ENCODE data around the gene SLC25A1.

Gene SLC25A1

GRCh38 chr22:19178657-19179496 is at the start of gene SLC25A1:
Gene SLC25A1, minus strand, starts transcription at chr22:19178736. Its CDS starts 63 bp downstream, at chr22:19178673.
- peak in 3 of 4 experiments; percentile 44 to 71 (median 48) for DNase-seq

- no peak for DNase-seq
Observed at GRCh38 chr22:19228179-19228578, 49.6 kb upstream of the SLC25A1 start.

DNA sequence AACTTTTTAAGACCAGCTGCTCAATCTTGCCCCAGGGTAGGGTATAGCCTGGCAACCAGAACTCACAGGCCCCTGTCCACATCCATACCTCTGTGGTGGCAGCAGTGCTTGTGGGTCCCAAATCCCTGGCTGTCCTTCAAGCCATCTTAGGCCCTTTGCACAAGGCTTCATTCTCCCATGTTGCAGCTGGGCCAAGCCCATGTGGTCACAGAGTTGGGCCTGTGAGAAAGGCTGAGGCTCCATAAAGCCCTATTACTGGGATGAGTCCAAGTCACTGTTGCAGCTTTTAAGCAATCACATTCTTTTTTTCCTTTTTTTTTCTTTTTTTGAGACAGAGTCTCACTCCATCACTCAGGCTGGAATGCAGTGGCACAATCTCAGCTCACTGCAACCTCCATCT is 47.9 kb upstream of the SLC25A1 start:
- no peak for DNase-seq

DNA sequence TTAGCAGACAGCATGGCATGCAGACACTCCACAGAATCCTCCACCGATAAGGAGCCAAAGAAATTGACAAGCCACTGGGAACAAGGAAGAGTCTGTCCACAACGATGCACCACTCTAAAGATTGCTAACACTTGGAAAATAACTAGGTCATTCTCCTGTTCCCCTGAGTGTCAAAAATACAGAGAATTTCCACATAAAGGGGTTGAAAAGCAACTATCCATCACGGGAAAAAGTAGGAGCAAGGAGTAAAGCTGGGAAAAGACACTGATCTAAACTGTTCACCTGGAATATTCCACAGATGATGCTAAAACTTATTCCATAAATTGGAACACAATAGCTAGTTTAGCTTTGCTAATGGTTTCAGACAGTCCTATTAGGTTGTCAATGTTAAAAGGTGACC is 47.0 kb upstream of the SLC25A1 start:
- no peak for DNase-seq

- DNase-seq: no peak
Observed at GRCh38 chr22:19224985-19225384, 46.4 kb upstream of the SLC25A1 start.

DNA sequence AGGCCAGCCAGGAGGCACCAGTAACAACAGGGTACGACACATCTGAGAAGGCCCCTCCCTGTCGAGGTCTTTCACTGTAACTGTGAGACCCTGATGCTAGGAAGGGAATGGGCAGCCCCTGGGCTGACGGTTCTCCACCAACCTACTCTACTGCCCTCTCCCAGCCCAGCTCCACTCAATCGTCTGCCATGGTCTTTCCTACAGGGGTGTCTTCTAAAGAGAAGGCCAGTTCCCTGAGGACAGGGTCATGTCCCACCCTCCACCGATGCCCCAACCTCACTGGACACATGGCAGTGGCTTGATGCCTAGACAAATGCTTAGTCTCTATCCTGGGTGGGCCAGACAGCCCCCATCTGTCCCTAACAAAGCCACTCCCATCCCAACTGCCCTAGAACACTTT is 46.0 kb upstream of the SLC25A1 start:
- no peak for DNase-seq

DNA sequence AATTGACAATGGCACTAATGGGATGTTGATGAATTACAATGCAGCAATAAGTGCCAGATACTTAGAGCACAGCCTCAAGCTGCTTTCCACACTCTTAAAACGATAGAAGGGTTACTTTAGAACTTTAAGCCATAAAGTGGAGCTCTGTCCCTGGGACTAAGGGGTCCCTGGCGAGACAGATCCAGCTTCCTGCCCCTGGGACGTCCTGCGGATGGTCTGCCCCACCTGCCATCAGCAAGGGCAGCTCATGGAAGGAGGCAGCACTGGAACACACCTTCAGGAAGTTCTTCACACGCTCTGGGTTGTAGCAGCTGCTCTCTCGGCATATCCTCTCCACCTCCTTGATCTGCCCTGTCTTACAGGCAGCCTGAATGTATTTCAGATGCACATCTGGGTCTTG is 45.1 kb upstream of the SLC25A1 start:
- no peak for DNase-seq

GRCh38 chr22:19223110-19223509 is 44.6 kb upstream of the SLC25A1 start:
- DNase-seq: no peak

GRCh38 chr22:19222242-19223005 is 43.9 kb upstream of the SLC25A1 start:
- DNase-seq: no peak

DNA sequence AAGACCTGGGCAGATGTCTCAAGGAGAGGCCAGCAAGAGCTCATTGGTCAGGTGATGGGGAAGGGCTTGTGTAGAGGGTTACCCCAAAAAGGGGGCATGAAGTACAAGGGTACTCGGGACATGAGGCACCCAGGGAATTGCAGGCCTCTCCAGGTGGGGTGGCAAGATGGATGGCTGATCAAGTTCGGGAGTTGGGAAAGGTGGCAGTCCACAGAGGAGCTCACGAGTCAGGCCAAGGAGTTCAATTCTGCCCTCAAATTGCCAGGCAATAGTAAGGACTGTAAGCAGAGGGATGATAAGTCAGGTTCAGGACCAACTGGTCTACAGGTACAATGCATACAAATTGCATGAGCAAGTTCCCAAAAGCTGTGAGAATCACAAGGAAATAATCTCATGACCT is 42.3 kb upstream of the SLC25A1 start:
- DNase-seq: no peak

DNA sequence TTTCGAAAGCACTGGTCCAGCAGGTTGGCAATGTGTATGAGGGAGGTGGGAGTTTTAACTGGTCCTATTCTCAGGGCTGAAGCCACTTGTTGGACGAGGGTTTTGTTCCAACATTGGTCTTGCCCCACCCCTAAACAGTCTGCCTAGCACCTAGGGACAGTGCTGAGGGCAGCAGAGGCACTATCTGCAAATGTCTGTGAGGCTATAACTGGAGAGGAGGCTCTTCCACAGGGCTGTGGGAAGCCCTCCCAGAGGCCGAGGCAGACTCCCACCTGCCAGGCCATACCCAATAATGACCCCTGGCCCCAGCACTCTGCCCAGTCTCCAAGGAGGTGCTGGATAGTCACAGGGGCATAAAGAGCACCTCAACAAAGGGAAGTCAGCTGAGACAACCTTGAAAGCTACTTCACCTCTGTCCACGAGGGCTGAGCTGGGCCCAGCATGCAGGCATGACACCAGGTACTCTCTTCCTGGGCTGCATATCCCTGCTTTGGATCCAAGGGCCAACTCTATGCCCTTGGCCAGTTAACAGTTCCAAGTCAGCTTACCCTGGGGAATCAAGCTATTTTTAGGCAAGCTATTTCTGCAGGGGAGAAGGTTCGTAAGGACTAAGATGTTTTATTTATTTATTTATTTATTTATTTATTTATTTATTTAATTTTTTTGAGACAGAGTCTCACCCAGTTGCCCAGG is 40.2 kb upstream of the SLC25A1 start:
- DNase-seq: no peak

DNA sequence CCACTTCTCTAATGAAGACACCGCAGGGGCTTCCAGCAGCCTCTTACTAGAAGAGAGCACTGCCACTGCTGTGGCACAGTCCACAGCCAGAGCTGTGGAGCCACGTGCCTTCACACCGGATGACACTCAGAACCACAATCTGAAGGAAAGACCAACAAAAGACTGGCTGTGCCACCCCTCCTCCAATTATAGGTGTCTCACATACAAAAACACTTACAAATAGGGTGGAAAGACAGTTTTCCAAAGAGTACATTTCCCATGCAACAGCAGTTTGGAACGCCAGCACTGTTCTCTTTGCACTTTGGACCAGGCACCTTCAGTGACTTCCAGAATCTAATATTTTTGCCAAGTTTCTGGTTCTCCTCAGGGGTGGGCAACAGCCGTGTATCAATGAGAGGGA is 38.0 kb upstream of the SLC25A1 start:
- DNase-seq: no peak

- no peak for DNase-seq
Observed at GRCh38 chr22:19215360-19215759, 36.8 kb upstream of the SLC25A1 start.

GRCh38 chr22:19214078-19214473 is 35.5 kb upstream of the SLC25A1 start:
- no peak for DNase-seq

DNA sequence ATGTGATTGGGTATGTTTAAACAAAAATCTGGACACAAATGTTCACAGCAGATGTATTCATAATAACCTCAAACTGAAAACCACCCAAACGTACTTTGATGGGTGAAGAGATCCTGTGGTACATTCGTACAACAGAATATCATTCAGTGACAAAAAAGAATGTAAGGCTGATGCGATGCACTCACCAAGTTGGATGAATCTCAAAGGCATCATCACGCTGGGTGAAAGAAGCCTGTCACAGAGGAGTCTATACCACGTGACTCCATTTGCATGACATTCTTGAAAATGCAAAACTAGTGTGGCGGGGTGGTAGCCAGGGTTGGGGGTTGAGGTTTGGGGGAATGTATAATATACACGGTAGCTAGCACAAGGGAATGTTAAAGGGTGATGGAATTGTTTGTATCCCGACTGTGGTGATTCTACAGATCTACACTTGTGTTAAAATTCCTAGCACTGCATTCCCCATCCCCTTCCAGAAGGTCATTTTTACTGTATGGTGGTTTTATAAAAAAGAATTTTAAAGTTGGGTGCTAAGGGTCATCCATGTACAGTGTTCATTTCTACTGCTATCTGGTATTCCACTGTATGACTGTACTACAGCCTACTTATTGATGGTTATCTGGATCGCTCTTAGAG is 35.0 kb upstream of the SLC25A1 start:
- no peak for DNase-seq

- no peak for DNase-seq
Observed at GRCh38 chr22:19213001-19213400, 34.5 kb upstream of the SLC25A1 start.

DNA sequence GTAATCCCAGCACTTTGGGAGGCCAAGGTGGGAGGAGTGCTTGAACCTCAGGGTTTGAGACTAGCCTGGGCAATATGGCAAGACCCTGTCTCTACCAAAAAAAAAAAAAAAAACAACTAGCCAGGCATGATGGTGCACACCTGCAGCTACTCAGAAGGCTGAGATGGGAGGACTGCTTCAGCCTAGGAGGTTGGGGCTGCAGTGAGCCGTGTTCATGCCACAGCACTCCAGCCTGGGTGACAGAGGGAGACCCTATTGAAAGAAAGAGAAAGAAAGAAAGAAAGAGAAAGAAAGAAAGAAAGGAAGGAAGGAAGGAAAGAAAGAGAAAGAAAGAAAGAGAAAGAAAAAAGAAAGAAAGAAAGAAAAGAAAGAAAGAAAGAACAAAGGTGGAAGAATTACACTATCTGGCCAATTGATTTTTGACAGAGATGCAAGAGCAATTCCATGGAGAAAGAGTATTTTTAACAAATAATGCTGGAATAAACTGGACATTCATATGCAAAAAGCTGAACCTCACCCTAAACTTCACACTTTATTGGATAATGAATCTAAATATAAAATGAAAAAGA is 33.9 kb upstream of the SLC25A1 start:
- no peak for DNase-seq

DNA sequence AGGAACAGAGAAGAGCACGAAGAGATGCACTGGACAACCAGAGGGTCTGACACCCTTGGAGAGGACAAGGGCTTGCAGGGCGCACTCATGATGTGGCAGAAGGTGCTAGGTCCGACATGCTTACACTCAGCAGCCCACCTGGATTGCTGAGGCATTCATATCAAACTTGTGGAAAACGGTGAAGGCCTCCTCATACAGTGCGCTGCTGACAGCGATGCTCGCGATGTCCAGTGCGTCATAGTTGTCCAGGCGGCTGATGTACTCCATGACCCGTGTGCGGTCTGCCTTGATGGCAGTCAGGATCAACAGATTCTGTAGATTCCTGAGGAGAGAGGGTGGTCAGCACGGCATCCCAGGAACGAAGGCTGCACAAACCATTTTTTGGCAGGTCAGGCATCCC is 31.7 kb upstream of the SLC25A1 start:
- no peak for DNase-seq

DNA sequence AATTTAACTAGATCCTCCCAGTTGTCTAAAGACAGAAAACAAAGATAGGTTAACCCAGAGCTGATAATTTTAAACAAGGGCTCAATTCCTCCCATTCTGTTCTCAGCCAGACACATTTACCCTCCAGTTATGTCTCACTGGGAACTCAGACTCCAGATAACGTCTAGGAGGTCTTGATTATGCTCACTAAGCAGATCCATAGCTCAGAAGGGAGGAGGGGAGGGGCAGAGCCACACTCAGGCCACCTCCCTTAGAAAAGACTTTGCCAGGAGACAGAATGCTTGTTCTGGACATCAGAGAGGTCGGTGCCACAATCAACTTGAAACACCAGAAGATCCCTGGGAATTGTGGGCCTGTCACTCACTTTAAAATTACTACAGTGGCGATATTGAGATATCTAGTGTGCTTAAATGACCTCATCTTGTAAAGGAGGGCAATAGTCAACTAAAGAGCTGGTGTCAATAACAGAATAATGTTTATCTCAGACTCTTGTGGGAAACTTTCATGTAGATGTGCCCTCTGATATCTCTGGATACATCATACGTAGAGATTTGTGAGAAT is 29.8 kb upstream of the SLC25A1 start:
- no peak for DNase-seq

GRCh38 chr22:19207884-19208283 is 29.3 kb upstream of the SLC25A1 start:
- DNase-seq: no peak

- DNase-seq: no peak
Observed at GRCh38 chr22:19207401-19207808, 28.9 kb upstream of the SLC25A1 start.

DNA sequence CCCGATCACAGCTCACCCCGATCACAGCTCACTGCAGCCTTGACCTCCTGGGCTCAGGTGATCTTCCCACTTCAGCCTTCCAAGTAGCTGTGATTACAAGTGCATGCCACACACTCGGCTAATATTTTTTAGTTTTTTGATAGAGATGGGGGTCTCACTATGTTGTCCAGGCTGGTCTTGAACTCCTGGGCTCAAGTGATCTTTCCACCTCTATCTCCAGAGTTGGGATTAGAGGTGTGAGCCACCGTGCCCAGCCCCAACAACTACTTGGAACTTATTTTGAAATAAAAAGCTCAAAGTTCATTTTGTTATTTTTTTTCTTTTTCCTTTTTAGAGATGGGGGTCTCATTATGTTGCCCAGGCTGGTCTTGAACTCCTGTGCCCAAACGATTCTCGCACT is 27.8 kb upstream of the SLC25A1 start:
- no peak for DNase-seq

All from activated naive CD4-positive, alpha-beta T cell (primary cell).